OCI-LY3 (cell line): Measurements from ENCODE around the gene GAL3ST3.
"Not testable (repeated sequence)": the region's sequence is repeated elsewhere in the genome, so short reads cannot be mapped to it uniquely, and the experiment has no call there.

ENCODE experiments used
- H2AFZ ChIP-seq: fragments of 200-600, 300-600 bp; shearing (Covaris generic); 2 replicates; pipeline ENCODE4 v1.6.0; 2014; ENCODE audit warnings: antibody characterized with exemption, low read depth, low read length
- H3K27ac ChIP-seq: fragments of 200-600, 300-600 bp; sonication (generic); 2 replicates; pipeline ENCODE4 v1.5.1; 2014; ENCODE audit warnings: mild to moderate bottlenecking, low read length, moderate library complexity, mixed read lengths
- H3K27me3 ChIP-seq: fragments of 200-600, 300-600 bp; sonication (generic); 2 replicates; pipeline ENCODE4 v1.6.1; 2014; ENCODE audit warnings: low read depth, low read length, mixed read lengths
- H3K36me3 ChIP-seq: fragments of 200-600, 300-600 bp; sonication (generic); replicated peaks from 2 replicates; pipeline ENCODE3; 2014; ENCODE audit warnings: low read depth, low read length, mixed read lengths
- H3K4me1 ChIP-seq: fragments of 300-600, 200-600 bp; sonication (generic); 2 replicates; pipeline ENCODE4 v1.6.1; 2014; ENCODE audit warnings: low read length, mixed read lengths
- H3K4me2 ChIP-seq: fragments of 200-600, 300-600 bp; sonication (generic); 2 replicates; pipeline ENCODE4 v1.6.1; 2014; ENCODE audit warnings: low read length, mixed read lengths
- H3K4me3 ChIP-seq: fragments of 300-600, 200-600 bp; sonication (generic); 2 replicates; pipeline ENCODE4 v1.5.1; 2014; ENCODE audit warnings: antibody characterized with exemption, mild to moderate bottlenecking, low read length, moderate library complexity
- H3K79me2 ChIP-seq: fragments of 300-600, 200-600 bp; shearing (Covaris generic); 2 replicates; pipeline ENCODE4 v1.6.1; 2014; ENCODE audit warnings: mild to moderate bottlenecking, low read length, mixed read lengths
- H3K9ac ChIP-seq: fragments of 300-600, 200-600 bp; shearing (Covaris generic); 2 replicates; pipeline ENCODE4 v1.6.0; 2014; ENCODE audit warnings: mild to moderate bottlenecking, low read length, moderate library complexity
- H3K9me3 ChIP-seq: fragments of 200-600, 300-600 bp; shearing (Covaris generic); 2 replicates; pipeline ENCODE4 v1.6.1; 2014; ENCODE audit warnings: low read length, mixed read lengths; ENCODE audit not compliant: insufficient read depth
- H4K20me1 ChIP-seq: fragments of 200-600, 300-600 bp; sonication (generic); 2 replicates; pipeline ENCODE4 v1.6.1; 2016; ENCODE audit warnings: low read length, mixed read lengths; ENCODE audit not compliant: insufficient read depth
- CTCF ChIP-seq: fragments of 200-600, 300-600 bp; sonication (generic); IDR thresholded peaks from 2 replicates; pipeline ENCODE4 v1.5.1; 2014; ENCODE audit warnings: antibody characterized with exemption, low read length, low read depth
- EZH2phosphoT487 ChIP-seq: fragments of 200-600 bp; shearing (Covaris generic); IDR thresholded peaks from 2 replicates; pipeline ENCODE4 v1.6.1; 2018; ENCODE audit warnings: antibody characterized with exemption, mixed run types, low read depth

GAL3ST3 gene

GRCh38 chr11:66012371-66012945 lies 36.5 kb downstream of the GAL3ST3 start:
- no peaks in the 10 kb centered on the region for H3K36me3 ChIP-seq
- no peak overlapping the region for H3K4me2 ChIP-seq
- TF ChIP-seq CTCF (no peak), EZH2phosphoT487 (no peak)
- no peak overlapping the region for H3K27ac ChIP-seq
- no peaks in the 10 kb centered on the region for H3K27me3 ChIP-seq
- no peak overlapping the region for H3K4me3 ChIP-seq
- H3K4me1 ChIP-seq: no peaks in the 10 kb centered on the region
- no peak overlapping the region for H2AFZ ChIP-seq
- no peaks in the 10 kb centered on the region for H3K79me2 ChIP-seq
- no peaks in the 10 kb centered on the region for H4K20me1 ChIP-seq
- no peaks in the 10 kb centered on the region for H3K9me3 ChIP-seq
- H3K9ac ChIP-seq: no peak overlapping the region

- Histone ChIP-seq H3K4me2 (no peak within 1 kb of the TSS), H2AFZ (no peak within 1 kb of the TSS), H3K9ac (no peak within 1 kb of the TSS), H3K4me3 (no peak within 1 kb of the TSS), H3K36me3 (no peaks in the 10 kb centered on the region), H3K4me1 (no peaks in the 10 kb centered on the region), H3K79me2 (no peaks in the 10 kb centered on the region), H3K9me3 (no peaks in the 10 kb centered on the region), H3K27ac (no peak within 1 kb of the TSS), H3K27me3 (no peaks in the 10 kb centered on the region), H4K20me1 (no peaks in the 10 kb centered on the region)
- no peak for TF ChIP-seq CTCF
- TF ChIP-seq EZH2phosphoT487: no peak
These were observed 37.1 kb downstream of the GAL3ST3 start, which contains the start of gene CST6 for GRCh38 chr11:66011785-66012303. CST6 (plus strand) TSS chr11:66012008; CDS start chr11:66012045, 37 bp downstream.

GRCh38 chr11:66011239-66011784 lies 37.6 kb downstream of the GAL3ST3 start:
- Histone ChIP-seq H3K36me3 (no peaks in the 10 kb centered on the region), H3K9me3 (no peaks in the 10 kb centered on the region), H3K9ac (no peak overlapping the region), H2AFZ (no peak overlapping the region), H3K4me3 (no peak overlapping the region), H4K20me1 (no peaks in the 10 kb centered on the region), H3K27me3 (no peaks in the 10 kb centered on the region), H3K4me1 (no peaks in the 10 kb centered on the region), H3K27ac (no peak overlapping the region), H3K79me2 (no peaks in the 10 kb centered on the region), H3K4me2 (no peak overlapping the region)
- no peak for TF ChIP-seq CTCF

- not testable (repeated sequence) for H3K27me3 ChIP-seq, H3K4me3 ChIP-seq, H3K27ac ChIP-seq, H2AFZ ChIP-seq, H3K4me2 ChIP-seq, H3K4me1 ChIP-seq, H3K9ac ChIP-seq, H3K79me2 ChIP-seq, H3K36me3 ChIP-seq, H3K9me3 ChIP-seq, H4K20me1 ChIP-seq
These were observed 38.9 kb downstream of the GAL3ST3 start for GRCh38 chr11:66010036-66010435.
